Fibroblast of villous mesenchyme (primary cell): Measurements from ENCODE around the gene ABLIM2. TPM values are rescaled to one million over a fixed set of nuclear protein-coding genes. Genes with fewer than 3 reads are reported as not detected.
A peak's percentile ranks its signal among the peaks of the same experiment; 100 is the strongest.

Experiments
- DNase-seq: peaks from one replicate; pipeline ENCODE4 v3.0.0-alpha.2; 2010; ENCODE audit warnings: low read depth
- H3K4me3 ChIP-seq: 2 replicates; pipeline ENCODE4 v1.5.1; 2011; ENCODE audit warnings: low read depth, mild to moderate bottlenecking, low read length
- CTCF ChIP-seq: IDR thresholded peaks from 2 replicates; pipeline ENCODE4 v1.5.1; 2012; ENCODE audit warnings: low read depth, mild to moderate bottlenecking, low read length; ENCODE audit not compliant: insufficient read depth
- total RNA-seq: library from RNA; depleted of rRNA; stranded (reverse); fragments of >200 nt; gene quantifications from 2 replicates; pipeline ENCODE4 v1.2.3, GENCODE V29; 2012

Gene ABLIM2
- total RNA-seq, 1 donor, result under 0.01 TPM

GRCh38 chr4:8179771-8180170 is 21.2 kb upstream of the ABLIM2 start:
- no peak for TF ChIP-seq CTCF
- no peak for DNase-seq
- no peak overlapping the region for H3K4me3 ChIP-seq

- no peak overlapping the region for H3K4me3 ChIP-seq
- DNase-seq, result no peak
- no peak for TF ChIP-seq CTCF
Observed at GRCh38 chr4:8179074-8179473, 20.5 kb upstream of the ABLIM2 start.

- DNase-seq, result no peak
- no peak overlapping the region for H3K4me3 ChIP-seq
- TF ChIP-seq CTCF, result no peak
Observed at GRCh38 chr4:8177956-8178355, 19.3 kb upstream of the ABLIM2 start.

- TF ChIP-seq CTCF, result no peak
- no peak overlapping the region for H3K4me3 ChIP-seq
- DNase-seq, result peak; percentile 38
Observed at GRCh38 chr4:8177552-8177951, 18.9 kb upstream of the ABLIM2 start.

GRCh38 chr4:8176547-8177399 is 18.2 kb upstream of the ABLIM2 start:
- peak; percentile 96 for TF ChIP-seq CTCF
- DNase-seq, result peak; percentile 75

GRCh38 chr4:8175686-8176085 is 17.1 kb upstream of the ABLIM2 start:
- TF ChIP-seq CTCF, result no peak
- H3K4me3 ChIP-seq, result no peak overlapping the region
- DNase-seq, result no peak

More at GRCh38 chr4:8176547-8177399, 18.2 kb upstream of the ABLIM2 start:
- H3K4me3 ChIP-seq, result no peak overlapping the region

GRCh38 chr4:8174970-8175369 is 16.4 kb upstream of the ABLIM2 start:
- H3K4me3 ChIP-seq, result no peak overlapping the region
- no peak for TF ChIP-seq CTCF
- no peak for DNase-seq
